HG03521 (cell line): ENCODE measurements around the gene FPGT.
"Not testable (repeated sequence)": the region's sequence is repeated elsewhere in the genome, so short reads cannot be mapped to it uniquely, and the experiment has no call there.

Experiments
- ATAC-seq: cut with Tn5 transposase; IDR thresholded peaks from one replicate; pipeline ENCODE4 v1.9.1; 2021; ENCODE audit warnings: mild to moderate bottlenecking, moderate library complexity; ENCODE audit not compliant: unreplicated experiment

The FPGT gene

DNA sequence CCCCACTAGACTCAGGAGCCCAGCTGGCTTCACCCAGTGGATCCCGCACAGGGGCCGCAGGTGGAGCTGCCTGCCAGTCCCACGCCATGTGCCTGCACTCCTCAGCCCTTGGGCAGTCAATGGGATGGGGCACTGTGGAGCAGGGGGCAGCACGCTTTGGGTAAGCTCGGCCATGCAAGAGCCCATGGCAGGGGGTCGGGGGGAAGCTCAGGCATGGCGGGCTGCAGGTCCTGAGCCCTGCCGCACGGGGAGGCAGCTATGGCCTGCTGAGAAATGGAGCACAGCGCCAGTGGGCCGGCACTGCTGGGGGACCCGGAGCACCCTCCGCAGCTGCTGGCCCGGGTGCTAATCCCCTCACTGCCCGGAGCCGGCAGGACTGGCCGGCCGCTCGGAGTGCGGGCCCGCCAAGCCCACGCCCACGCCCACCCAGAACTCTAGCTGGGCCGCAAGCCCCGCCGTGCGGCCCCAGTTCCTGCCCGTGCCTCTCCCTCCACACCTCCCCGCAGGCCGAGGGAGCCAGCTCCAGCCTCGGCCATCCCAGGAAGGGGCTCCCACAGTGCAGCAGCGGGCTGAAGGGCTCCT is 55.3 kb downstream of the FPGT start:
- ATAC-seq: not testable (repeated sequence)
